Right lobe of liver (tissue), 6 donors: Measurements from ENCODE around the gene PTPRK. TPM values are rescaled to one million over a fixed set of nuclear protein-coding genes. Genes with fewer than 3 reads are reported as not detected.

ENCODE experiments used
- ATAC-seq, 4 donors: fragments of 200-7000 bp; cut with Tn5 transposase; one replicate each; pipeline ENCODE4 v1.9.1; 2020; ENCODE audit warnings: mild to moderate bottlenecking in 4 of 4, moderate library complexity in 4 of 4
- DNase-seq, 3 donors: peaks; one replicate each; pipeline ENCODE4 v3.0.0-alpha.2; 2020
- H3K27ac ChIP-seq, 3 donors: fragments of 200-600 bp; one replicate each; pipeline ENCODE4 v1.8.0; 2022
- H3K27me3 ChIP-seq, 2 donors: fragments of 200-600 bp; one replicate each; pipeline ENCODE4 v1.8.0; 2022
- H3K36me3 ChIP-seq, 4 donors: fragments of 200-600 bp; sonication (generic) in 1 of 4; one replicate each; pipeline versions ENCODE4 v1.5.1 to v1.8.0; 2017 to 2022; ENCODE audit warnings: control low read depth in 1 of 4
- H3K4me1 ChIP-seq, 4 donors: fragments of 200-600 bp; sonication (generic) in 1 of 4; one replicate each; pipeline versions ENCODE4 v1.5.1 to v1.8.0; 2017 to 2022; ENCODE audit warnings: control low read depth in 1 of 4
- H3K4me3 ChIP-seq, 3 donors: fragments of 200-600 bp; one replicate each; pipeline ENCODE4 v1.8.0; 2022
- H3K9me3 ChIP-seq, 4 donors: fragments of 200-600 bp; sonication (generic) in 1 of 4; one replicate each; pipeline versions ENCODE4 v1.5.1 to v1.8.0; 2017 to 2022; ENCODE audit warnings: control low read depth in 1 of 4
- POLR2A ChIP-seq: fragments of 450-650 bp; IDR thresholded peaks from one replicate; pipeline ENCODE4 v1.6.1; 2017; ENCODE audit warnings: antibody characterized with exemption, mild to moderate bottlenecking
- WGBS: methylation state at CpG from one replicate; pipeline ENCODE4 v1.1.6; 2018; ENCODE audit warnings: low coverage, low lambda C conversion rate; ENCODE audit not compliant: insufficient coverage; ENCODE audit errors: missing lambda C conversion rate; 5-methylcytosine and 5-hydroxymethylcytosine counted together
- intact Hi-C, 2 donors: fragments of 100-400 bp; cut with DNase I; formaldehyde crosslinking; loops; one replicate each; pipeline versions ENCODE4 v1.11.2 to v1.14.1; 2022
- total RNA-seq, 6 experiments: library from RNA; depleted of rRNA in 2 of 6; stranded (reverse); fragments of >200 nt in 2 of 6; fragmentation: NEBNext Ultra II Directional in 3 of 6; extraction: Animal tissue kit (Norgen Biotek cat#: 25700) in 3 of 6; gene quantifications; one replicate each; pipeline versions ENCODE4 v1.1.0 to v1.2.4, GENCODE V29; 2016 to 2023
- TF ChIP-seq, protein P1 (sequence below), 4 donors: fragments of 200-600 bp in 3 of 4; fragments of 450-650 bp in 1 of 4; IDR thresholded peaks; one replicate each; pipeline versions ENCODE4 v1.5.1 to v1.8.0; 2016 to 2022; ENCODE audit warnings: antibody characterized with exemption in 4 of 4, mild to moderate bottlenecking in 2 of 4
- donor health status: DM: no; HTN: yes; CAD: no.
- donor health status: DM: no; HTN: no; CAD: no.
- donor health status: DM: no; HTN: no; CAD: no.
- donor health status: DM: no; HTN: yes; CAD: no.
- donor health status: DM: no; HTN: yes; CAD: no.

Gene PTPRK
- total RNA-seq, 6 experiments from 2014 or later, result 27.7 to 54.5 (median 35.7) TPM

DNA sequence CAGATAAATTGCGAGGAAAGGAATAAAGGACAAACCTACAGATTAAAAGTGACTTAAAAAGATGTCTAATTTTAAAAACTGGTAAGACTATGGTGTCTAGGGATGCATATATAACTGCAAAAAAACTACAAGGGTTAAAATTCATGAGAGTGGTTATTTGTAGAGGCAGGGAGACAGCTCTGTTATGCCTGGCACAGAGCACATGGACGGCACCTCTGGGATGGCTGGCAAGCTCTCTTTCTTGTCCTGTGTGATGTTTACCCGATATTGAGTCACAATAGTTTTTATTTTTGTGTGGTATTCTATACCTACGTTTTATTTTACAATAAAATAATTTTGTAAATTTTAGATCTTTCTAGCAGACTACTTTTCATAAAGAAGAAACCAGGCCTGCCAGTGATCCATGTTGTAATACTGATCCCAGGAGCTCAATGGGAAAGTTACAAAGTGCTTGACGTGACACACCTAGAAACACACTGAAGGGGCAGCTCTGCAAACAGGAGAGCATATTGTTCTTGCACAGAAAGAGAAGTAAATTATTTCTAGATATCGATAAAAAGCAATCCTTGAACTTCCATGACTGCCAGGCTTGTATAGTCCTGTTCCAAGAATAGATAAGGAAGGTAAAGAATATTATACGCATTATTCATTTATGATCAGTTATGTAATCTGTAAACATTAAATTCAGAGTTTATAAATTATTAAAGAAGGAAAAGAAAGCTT lies 290.0 kb downstream of the PTPRK start:
- no peak overlapping the region for H3K27ac ChIP-seq
- H3K27me3 ChIP-seq, result no peaks in the 10 kb centered on the region
- TF ChIP-seq POLR2A, result no peak
- TF ChIP-seq, protein P1, sequence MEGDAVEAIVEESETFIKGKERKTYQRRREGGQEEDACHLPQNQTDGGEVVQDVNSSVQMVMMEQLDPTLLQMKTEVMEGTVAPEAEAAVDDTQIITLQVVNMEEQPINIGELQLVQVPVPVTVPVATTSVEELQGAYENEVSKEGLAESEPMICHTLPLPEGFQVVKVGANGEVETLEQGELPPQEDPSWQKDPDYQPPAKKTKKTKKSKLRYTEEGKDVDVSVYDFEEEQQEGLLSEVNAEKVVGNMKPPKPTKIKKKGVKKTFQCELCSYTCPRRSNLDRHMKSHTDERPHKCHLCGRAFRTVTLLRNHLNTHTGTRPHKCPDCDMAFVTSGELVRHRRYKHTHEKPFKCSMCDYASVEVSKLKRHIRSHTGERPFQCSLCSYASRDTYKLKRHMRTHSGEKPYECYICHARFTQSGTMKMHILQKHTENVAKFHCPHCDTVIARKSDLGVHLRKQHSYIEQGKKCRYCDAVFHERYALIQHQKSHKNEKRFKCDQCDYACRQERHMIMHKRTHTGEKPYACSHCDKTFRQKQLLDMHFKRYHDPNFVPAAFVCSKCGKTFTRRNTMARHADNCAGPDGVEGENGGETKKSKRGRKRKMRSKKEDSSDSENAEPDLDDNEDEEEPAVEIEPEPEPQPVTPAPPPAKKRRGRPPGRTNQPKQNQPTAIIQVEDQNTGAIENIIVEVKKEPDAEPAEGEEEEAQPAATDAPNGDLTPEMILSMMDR (IDR thresholded peaks at IDR 0.05), result no peak
- WGBS, result 63% methylated on average over 7 of the region's 7 CpGs
- ATAC-seq (peak in 2 of 4 donors; percentile 46 to 50), DNase-seq (no peak)
- intact Hi-C loops, result no loop called here
- no peaks in the 10 kb centered on the region for H3K4me1 ChIP-seq
- no peaks in the 10 kb centered on the region for H3K36me3 ChIP-seq
- H3K4me3 ChIP-seq, result no peak overlapping the region
- H3K9me3 ChIP-seq, result no peaks in the 10 kb centered on the region

DNA sequence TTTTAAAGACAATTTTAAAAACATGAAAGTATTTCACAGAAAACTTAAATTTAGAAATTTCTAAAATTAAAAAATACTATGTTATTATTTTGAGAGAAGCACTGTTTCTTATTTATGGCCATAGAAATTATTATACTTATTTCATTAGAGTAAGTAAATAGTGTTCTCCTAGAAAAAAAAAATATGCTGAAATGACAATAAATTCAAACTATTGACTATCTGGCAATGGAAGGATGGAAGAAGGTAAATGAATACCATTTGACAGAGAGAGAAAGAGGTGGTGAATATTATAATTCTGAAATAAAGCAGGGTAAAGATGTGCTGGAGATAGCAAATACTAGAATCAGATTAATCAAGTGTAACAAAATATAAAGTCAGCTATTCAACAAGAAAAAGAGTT lies 294.8 kb downstream of the PTPRK start:
- no peaks in the 10 kb centered on the region for H3K27me3 ChIP-seq
- no peaks in the 10 kb centered on the region for H3K9me3 ChIP-seq
- H3K36me3 ChIP-seq, result no peaks in the 10 kb centered on the region
- intact Hi-C loops, result no loop called here
- no peak for TF ChIP-seq POLR2A
- no peak overlapping the region for H3K4me3 ChIP-seq
- ATAC-seq (no peak), DNase-seq (no peak)
- no peaks in the 10 kb centered on the region for H3K4me1 ChIP-seq
- no peak overlapping the region for H3K27ac ChIP-seq

DNA sequence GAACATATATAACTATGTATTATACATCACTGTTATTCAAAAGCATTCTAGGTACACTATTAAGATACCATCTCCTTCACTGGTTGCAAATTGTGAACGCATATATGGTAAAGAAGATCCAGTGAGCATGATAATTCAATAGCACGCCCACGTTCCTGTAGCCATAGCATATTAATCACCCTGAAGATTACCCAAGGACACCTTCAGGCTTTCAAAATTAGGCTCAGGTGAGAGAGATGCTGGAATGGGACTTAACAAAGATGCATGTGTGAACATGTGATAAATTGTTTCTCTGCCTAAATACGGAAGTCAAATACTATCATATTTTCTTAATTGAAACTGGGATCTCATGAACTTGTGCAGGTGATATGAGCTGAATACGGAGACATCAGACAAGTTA lies 303.5 kb downstream of the PTPRK start:
- Histone ChIP-seq H3K9me3 (no peaks in the 10 kb centered on the region), H3K4me3 (no peak overlapping the region), H3K36me3 (peaks cover 0 to 3% (median 0%) of the 10 kb centered on the region in 4 donors), H3K27ac (no peak overlapping the region), H3K4me1 (no peaks in the 10 kb centered on the region), H3K27me3 (no peaks in the 10 kb centered on the region)
- intact Hi-C loops, result no loop called here
- TF ChIP-seq POLR2A, result no peak
- TF ChIP-seq, protein P1 (IDR thresholded peaks at IDR 0.05), result no peak
- no peak for ATAC-seq
- DNase-seq, result no peak
- WGBS, result 93% methylated on average over 4 of the region's 5 CpGs

DNA sequence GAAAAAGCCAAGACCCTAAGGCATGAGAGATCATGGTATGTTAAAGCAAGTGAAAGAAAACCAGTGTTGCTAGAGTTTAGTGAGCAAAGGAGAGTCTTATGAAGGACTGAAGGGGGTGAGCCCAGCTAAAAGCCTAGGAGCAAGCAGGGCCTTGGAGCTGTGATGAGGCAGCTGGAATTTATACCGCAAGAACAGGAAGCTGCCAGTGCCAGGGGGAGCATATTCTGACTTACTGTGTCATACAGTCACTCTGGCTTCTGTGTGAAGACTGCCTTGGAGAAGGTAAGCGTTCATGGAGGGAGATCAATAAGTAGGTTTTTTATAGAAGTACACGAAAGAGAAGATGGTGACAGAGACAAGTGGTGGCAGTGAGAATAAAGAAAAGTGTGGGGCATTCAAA lies 310.6 kb downstream of the PTPRK start:
- WGBS, result 70% methylated on average over 3 of the region's 3 CpGs
- DNase-seq, result no peak
- intact Hi-C loops, result no loop called here
- H3K27me3 ChIP-seq, result no peaks in the 10 kb centered on the region
- no peak overlapping the region for H3K4me3 ChIP-seq
- no peak for ATAC-seq
- H3K9me3 ChIP-seq, result no peaks in the 10 kb centered on the region
- H3K27ac ChIP-seq, result no peak overlapping the region
- no peaks in the 10 kb centered on the region for H3K4me1 ChIP-seq
- no peaks in the 10 kb centered on the region for H3K36me3 ChIP-seq
- TF ChIP-seq POLR2A, result no peak
- TF ChIP-seq, protein P1 (IDR thresholded peaks at IDR 0.05), result no peak

DNA sequence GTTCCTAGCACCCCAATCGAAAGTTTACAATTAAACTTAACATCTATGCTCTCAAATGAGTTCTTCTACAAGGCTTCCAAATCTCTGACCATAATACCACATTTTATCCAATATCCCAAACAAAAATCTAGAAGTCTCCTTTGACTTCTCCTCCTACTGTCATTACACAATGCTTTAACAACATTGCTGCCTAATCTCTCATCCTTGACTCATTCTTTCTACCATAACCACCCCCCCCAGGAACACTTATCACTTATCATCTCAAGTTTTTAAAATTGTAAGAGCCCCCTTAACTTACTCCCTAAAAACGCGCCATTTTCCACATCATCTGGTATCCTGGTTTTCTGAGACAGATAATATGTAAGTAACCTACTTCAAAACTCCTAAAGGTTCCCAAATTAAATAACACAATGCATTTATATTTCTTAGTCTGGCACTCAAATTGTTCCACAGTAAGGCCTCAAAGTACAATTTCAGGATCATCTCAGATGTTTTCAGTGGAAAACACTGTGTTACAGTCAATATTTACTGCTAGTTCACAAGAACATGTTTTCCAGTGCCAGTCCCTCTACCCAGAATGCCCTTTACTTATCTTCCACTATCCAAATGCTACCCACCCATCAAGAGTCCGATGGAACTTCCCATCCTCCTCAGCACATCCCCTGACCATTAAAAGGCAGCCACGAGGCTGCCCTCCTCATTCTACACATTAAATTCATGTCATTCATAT lies 311.4 kb downstream of the PTPRK start:
- 82% methylated on average over 5 of the region's 5 CpGs for WGBS
- no peak for DNase-seq
- TF ChIP-seq, protein P1 (IDR thresholded peaks at IDR 0.05), result no peak
- no peak for TF ChIP-seq POLR2A

More for the DNA sequence above, 311.4 kb downstream of the PTPRK start:
- Histone ChIP-seq H3K9me3 (no peaks in the 10 kb centered on the region), H3K27me3 (no peaks in the 10 kb centered on the region), H3K4me1 (no peaks in the 10 kb centered on the region), H3K36me3 (no peaks in the 10 kb centered on the region), H3K27ac (peak overlapping the region in 1 of 3 donors; percentile 16), H3K4me3 (no peak overlapping the region)
- peak; percentile 33 to 52 (median 42) for ATAC-seq
- intact Hi-C loops, result no loop called here
